Measurements from ENCODE around the gene CCNE1.

Gene CCNE1

DNA sequence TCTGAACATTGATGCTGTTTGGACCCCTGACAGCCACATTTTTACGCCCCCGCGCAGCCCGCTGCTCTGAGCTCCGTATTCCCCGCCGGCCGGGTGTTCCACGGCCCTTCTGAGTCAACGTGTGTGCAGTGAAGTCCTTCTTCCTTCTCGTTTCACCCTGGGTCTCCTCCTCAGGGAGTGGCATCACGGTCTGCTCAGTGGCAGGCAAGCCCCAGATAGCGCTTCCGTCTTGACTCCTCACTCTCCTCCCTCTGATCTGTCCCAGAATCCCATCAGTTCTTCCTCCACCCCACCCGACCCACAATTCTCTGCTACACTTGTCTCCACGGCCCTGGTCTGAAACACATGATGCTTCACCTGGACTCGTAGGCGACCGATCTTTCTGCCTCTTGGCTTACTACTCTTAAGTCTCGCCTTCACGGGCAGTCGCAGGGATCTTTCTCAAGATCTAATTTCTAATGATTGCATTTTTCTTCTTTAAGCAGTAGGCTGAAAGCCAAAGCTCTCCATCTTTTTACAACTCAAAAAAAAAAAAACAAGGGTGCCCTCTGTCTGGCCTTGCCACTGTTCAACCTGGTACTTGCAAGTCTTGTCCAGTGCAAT, 33.9 kb downstream of the CCNE1 start (continued):
- TF ChIP-seq, protein P1, sequence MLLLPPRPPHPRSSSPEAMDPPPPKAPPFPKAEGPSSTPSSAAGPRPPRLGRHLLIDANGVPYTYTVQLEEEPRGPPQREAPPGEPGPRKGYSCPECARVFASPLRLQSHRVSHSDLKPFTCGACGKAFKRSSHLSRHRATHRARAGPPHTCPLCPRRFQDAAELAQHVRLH (tag by site-specific recombination; IDR thresholded peaks at IDR 0.05), result no peak
- no peak for TF ChIP-seq ZNF354C (tag by site-specific recombination; IDR thresholded peaks at IDR 0.05; ENCODE audit: borderline replicate concordance, low read depth)

DNA sequence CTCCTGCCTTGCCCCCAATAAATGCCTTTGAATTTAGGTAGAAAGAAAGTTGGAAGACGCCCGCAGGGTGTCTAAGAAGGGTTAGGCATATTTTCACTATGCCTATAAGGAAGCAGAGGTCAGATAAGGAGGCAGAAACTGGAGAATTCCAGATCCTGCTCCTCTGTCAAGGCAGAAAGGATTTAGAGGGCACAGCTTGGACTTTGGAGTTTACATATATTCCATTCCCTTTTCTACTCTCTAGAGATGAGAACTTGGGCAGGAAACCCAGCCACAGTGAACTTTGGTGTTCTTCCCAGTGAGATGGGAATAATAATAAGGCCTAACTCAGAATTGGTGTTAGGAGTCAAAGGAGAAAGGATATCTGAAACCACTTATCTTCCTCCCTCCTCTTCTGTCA, 37.4 kb downstream of the CCNE1 start:
- Histone ChIP-seq H3K9me3 (ENCODE audit: control insufficient read depth, insufficient read depth, low read depth, low read length) (no peaks in the 10 kb centered on the region; the same call in 1 of the 2 replicates), H3K4me1 (ENCODE audit: control insufficient read depth, insufficient read depth, low read length) (peaks cover 7% of the 10 kb centered on the region; the same call in 1 of the 2 replicates), H3K27ac (ENCODE audit: extremely low read depth, low read depth, low read length) (no peak overlapping the region), H3K36me3 (ENCODE audit: control insufficient read depth in 2 of 2, insufficient read depth in 1 of 2, low read length in 2 of 2) (no peaks in the 10 kb centered on the region), H3K4me3 (ENCODE audit: low read depth, low read length) (no peak overlapping the region)
- ChIA-PET CTCF (interaction anchor here (0.6 to 3.6 kb wide), 5 partner anchors 9 to 137 kb away, joined by 3 to 30 read pairs (median 4); no protein-coding TSS in a partner anchor), POLR2A (no interaction called here)
- TF ChIP-seq OVOL3 (tag by site-specific recombination; IDR thresholded peaks at IDR 0.05) (no peak), KLF8 (tag by site-specific recombination; IDR thresholded peaks at IDR 0.05) (no peak), ZNF341 (tag by site-specific recombination; IDR thresholded peaks at IDR 0.05; ENCODE audit: low read depth) (no peak), ZFP69B (tag by site-specific recombination; IDR thresholded peaks at IDR 0.05) (no peak), ZNF623 (tag by site-specific recombination; IDR thresholded peaks at IDR 0.05) (no peak)
- TF ChIP-seq, protein P2, sequence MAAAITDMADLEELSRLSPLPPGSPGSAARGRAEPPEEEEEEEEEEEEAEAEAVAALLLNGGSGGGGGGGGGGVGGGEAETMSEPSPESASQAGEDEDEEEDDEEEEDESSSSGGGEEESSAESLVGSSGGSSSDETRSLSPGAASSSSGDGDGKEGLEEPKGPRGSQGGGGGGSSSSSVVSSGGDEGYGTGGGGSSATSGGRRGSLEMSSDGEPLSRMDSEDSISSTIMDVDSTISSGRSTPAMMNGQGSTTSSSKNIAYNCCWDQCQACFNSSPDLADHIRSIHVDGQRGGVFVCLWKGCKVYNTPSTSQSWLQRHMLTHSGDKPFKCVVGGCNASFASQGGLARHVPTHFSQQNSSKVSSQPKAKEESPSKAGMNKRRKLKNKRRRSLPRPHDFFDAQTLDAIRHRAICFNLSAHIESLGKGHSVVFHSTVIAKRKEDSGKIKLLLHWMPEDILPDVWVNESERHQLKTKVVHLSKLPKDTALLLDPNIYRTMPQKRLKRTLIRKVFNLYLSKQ (tag by site-specific recombination; IDR thresholded peaks at IDR 0.05; ENCODE audit: borderline replicate concordance), result no peak
- TF ChIP-seq, protein P3, sequence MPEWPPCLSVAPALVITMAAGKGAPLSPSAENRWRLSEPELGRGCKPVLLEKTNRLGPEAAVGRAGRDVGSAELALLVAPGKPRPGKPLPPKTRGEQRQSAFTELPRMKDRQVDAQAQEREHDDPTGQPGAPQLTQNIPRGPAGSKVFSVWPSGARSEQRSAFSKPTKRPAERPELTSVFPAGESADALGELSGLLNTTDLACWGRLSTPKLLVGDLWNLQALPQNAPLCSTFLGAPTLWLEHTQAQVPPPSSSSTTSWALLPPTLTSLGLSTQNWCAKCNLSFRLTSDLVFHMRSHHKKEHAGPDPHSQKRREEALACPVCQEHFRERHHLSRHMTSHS (tag by site-specific recombination; IDR thresholded peaks at IDR 0.05), result no peak

DNA sequence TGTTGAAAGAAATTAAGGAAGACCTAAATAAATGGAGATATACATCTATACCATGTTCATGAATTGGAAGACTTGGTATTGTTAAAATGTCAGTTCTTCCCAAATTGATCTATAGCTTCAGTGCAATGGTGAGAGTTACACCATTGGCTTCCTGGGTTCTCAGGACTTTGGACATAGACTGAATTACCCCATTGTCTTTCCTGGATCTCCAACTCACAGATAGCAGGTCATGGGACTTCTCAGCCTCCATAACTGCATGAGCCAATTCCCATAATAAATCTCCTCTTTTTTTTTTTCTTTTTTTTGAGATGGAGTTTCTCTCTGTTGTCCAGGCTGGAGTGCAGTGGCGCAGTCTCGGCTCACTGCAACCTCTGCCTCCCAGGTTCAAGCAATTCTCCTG, 38.7 kb downstream of the CCNE1 start:
- H3K4me1 ChIP-seq (ENCODE audit: control insufficient read depth, insufficient read depth, low read length), result peaks cover 10% of the 10 kb centered on the region; the same call in 1 of the 2 replicates
- H3K36me3 ChIP-seq (ENCODE audit: control insufficient read depth in 2 of 2, insufficient read depth in 1 of 2, low read length in 2 of 2), result no peaks in the 10 kb centered on the region
- no peaks in the 10 kb centered on the region; the same call in 1 of the 2 replicates for H3K9me3 ChIP-seq (ENCODE audit: control insufficient read depth, insufficient read depth, low read depth, low read length)
- H3K27ac ChIP-seq (ENCODE audit: extremely low read depth, low read depth, low read length), result no peak overlapping the region
- CTCF ChIA-PET, result interaction anchor here (0.6 to 3.6 kb wide), 5 partner anchors 7 to 216 kb away, joined by 3 to 30 read pairs (median 3); no protein-coding TSS in a partner anchor
- POLR2A ChIA-PET, result no interaction called here
- no peak overlapping the region for H3K4me3 ChIP-seq (ENCODE audit: low read depth, low read length)
- TF ChIP-seq ZNF423 (tag by site-specific recombination; IDR thresholded peaks at IDR 0.05), result no peak
- TF ChIP-seq, protein P1 (tag by site-specific recombination; IDR thresholded peaks at IDR 0.05), result no peak
- no peak for TF ChIP-seq ZBTB20 (tag by site-specific recombination; IDR thresholded peaks at IDR 0.05)
- TF ChIP-seq, protein P4, sequence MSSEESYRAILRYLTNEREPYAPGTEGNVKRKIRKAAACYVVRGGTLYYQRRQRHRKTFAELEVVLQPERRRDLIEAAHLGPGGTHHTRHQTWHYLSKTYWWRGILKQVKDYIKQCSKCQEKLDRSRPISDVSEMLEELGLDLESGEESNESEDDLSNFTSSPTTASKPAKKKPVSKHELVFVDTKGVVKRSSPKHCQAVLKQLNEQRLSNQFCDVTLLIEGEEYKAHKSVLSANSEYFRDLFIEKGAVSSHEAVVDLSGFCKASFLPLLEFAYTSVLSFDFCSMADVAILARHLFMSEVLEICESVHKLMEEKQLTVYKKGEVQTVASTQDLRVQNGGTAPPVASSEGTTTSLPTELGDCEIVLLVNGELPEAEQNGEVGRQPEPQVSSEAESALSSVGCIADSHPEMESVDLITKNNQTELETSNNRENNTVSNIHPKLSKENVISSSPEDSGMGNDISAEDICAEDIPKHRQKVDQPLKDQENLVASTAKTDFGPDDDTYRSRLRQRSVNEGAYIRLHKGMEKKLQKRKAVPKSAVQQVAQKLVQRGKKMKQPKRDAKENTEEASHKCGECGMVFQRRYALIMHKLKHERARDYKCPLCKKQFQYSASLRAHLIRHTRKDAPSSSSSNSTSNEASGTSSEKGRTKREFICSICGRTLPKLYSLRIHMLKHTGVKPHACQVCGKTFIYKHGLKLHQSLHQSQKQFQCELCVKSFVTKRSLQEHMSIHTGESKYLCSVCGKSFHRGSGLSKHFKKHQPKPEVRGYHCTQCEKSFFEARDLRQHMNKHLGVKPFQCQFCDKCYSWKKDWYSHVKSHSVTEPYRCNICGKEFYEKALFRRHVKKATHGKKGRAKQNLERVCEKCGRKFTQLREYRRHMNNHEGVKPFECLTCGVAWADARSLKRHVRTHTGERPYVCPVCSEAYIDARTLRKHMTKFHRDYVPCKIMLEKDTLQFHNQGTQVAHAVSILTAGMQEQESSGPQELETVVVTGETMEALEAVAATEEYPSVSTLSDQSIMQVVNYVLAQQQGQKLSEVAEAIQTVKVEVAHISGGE (tag by site-specific recombination; conservative IDR thresholded peaks at IDR 0.05; ENCODE audit: low read depth), result no peak
- TF ChIP-seq, protein P5, sequence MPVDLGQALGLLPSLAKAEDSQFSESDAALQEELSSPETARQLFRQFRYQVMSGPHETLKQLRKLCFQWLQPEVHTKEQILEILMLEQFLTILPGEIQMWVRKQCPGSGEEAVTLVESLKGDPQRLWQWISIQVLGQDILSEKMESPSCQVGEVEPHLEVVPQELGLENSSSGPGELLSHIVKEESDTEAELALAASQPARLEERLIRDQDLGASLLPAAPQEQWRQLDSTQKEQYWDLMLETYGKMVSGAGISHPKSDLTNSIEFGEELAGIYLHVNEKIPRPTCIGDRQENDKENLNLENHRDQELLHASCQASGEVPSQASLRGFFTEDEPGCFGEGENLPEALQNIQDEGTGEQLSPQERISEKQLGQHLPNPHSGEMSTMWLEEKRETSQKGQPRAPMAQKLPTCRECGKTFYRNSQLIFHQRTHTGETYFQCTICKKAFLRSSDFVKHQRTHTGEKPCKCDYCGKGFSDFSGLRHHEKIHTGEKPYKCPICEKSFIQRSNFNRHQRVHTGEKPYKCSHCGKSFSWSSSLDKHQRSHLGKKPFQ (tag by site-specific recombination; IDR thresholded peaks at IDR 0.05), result no peak
- TF ChIP-seq ZNF830 (tag by site-specific recombination; IDR thresholded peaks at IDR 0.05; ENCODE audit: low read depth), result no peak
- TF ChIP-seq SCRT1 (tag by site-specific recombination; IDR thresholded peaks at IDR 0.05; ENCODE audit: borderline replicate concordance), result no peak
- TF ChIP-seq, protein P6, sequence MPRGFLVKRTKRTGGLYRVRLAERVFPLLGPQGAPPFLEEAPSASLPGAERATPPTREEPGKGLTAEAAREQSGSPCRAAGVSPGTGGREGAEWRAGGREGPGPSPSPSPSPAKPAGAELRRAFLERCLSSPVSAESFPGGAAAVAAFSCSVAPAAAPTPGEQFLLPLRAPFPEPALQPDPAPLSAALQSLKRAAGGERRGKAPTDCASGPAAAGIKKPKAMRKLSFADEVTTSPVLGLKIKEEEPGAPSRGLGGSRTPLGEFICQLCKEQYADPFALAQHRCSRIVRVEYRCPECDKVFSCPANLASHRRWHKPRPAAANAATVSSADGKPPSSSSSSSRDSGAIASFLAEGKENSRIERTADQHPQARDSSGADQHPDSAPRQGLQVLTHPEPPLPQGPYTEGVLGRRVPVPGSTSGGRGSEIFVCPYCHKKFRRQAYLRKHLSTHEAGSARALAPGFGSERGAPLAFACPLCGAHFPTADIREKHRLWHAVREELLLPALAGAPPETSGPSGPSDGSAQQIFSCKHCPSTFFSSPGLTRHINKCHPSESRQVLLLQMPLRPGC (tag by site-specific recombination; IDR thresholded peaks at IDR 0.05), result no peak

Measured in HEK293 (cell line).